ENCODE results near the gene VPS52. TPM values are rescaled to one million over a fixed set of nuclear protein-coding genes. Genes with fewer than 3 reads are reported as not detected.

Gene VPS52
- total and polyA plus RNA-seq, 9 of the 15 experiments (the other 6 are each of a cell fraction or from before 2014, with no cell fraction given) = 24.4 to 103 (median 40.2) TPM

- TF ChIP-seq ZBTB40 (IDR thresholded peaks at IDR 0.05) (peak; percentile 58), ZBTB40 (CRISPR knock-in tag; IDR thresholded peaks at IDR 0.05) (no peak), ZEB2 (IDR thresholded peaks at IDR 0.05) (no peak), ZSCAN29 (IDR thresholded peaks at IDR 0.05) (no peak), JUN (IDR thresholded peaks at IDR 0.05; ENCODE audit: borderline replicate concordance, low read depth, low read length) (no peak), JUN (CRISPR knock-in tag; IDR thresholded peaks at IDR 0.05; ENCODE audit: borderline replicate concordance) (0 out of 2 replicates have a peak, but pooled peaks have one; percentile 9), ZKSCAN1 (IDR thresholded peaks at IDR 0.05; ENCODE audit: low read depth, low read length) (peak; percentile 19; the same call in 1 of the 2 replicates), ZNF347 (CRISPR knock-in tag; IDR thresholded peaks at IDR 0.05; ENCODE audit: low read depth) (no peak), NKRF (IDR thresholded peaks at IDR 0.05; ENCODE audit: borderline replicate concordance) (peak; percentile 52; the same call in 1 of the 2 replicates), ZBTB8A (IDR thresholded peaks at IDR 0.05; ENCODE audit: partially characterized antibody) (no peak), ZNF699 (CRISPR knock-in tag; IDR thresholded peaks at IDR 0.05; ENCODE audit: insufficient replicate concordance) (no peak), ZBTB17 (CRISPR knock-in tag; IDR thresholded peaks at IDR 0.05) (0 out of 2 replicates have a peak, but pooled peaks have one; percentile 29), TRIM24 (IDR thresholded peaks at IDR 0.05) (peak in 1 of 2 experiments; percentile 44; a peak in 2 of 4 replicates), BRD9 (IDR thresholded peaks at IDR 0.05; ENCODE audit: low read depth, partially characterized antibody) (peak; percentile 69), HMG20B (CRISPR knock-in tag; IDR thresholded peaks at IDR 0.05) (no peak), ZNF316 (IDR thresholded peaks at IDR 0.05) (no peak)
Measured at GRCh38 chr6:33317669-33318425, 46.2 kb upstream of the VPS52 start, which contains the start of gene ZBTB22 (continued).
